Fibroblast of upper back skin (primary cell): Measurements from ENCODE around the gene TMOD3.
A peak's percentile ranks its signal among the peaks of the same experiment; 100 is the strongest.

Source experiments
- DNase-seq: peaks from one replicate; pipeline ENCODE4 v3.0.0-alpha.2; 2013

Gene TMOD3

DNA sequence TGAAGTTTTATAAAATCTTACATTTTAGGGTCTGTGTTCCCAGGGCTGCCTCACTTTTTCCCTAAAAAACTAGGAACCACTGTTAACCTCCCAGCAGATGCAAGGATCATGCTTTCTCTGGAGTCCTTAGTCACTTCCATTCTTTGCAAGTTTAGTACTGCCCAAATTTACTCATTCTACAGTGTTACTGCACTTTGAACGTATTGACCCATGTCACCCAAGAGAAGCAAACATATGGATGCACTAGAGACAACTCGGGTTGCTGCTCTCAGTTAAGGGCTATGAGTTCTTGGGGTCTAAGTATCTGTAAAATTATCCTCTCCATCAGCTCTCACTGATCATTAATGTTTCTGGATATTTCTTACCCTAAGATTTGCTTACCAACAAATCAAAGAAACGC, 83.1 kb downstream of the TMOD3 start:
- no peak for DNase-seq

DNA sequence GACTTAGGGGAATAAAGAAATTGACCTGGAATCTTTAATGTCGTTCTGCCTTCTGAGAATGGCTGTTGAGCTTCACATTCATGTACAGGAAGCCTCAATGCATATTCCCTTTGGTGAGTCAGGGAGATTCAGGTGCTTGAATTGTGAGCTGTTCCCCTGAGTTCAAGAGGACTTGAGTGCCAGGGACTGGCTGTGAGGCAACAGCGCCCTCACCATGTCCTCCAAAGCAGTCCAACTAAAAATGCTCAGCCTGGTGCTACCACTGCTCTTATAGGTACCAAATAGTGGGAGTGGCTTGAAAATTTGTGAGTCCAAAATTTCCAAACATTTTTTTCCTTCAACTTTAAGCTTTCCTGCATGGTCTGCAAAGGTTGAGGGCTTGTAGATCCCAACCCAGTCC, 88.0 kb downstream of the TMOD3 start:
- DNase-seq: peak; percentile 10

DNA sequence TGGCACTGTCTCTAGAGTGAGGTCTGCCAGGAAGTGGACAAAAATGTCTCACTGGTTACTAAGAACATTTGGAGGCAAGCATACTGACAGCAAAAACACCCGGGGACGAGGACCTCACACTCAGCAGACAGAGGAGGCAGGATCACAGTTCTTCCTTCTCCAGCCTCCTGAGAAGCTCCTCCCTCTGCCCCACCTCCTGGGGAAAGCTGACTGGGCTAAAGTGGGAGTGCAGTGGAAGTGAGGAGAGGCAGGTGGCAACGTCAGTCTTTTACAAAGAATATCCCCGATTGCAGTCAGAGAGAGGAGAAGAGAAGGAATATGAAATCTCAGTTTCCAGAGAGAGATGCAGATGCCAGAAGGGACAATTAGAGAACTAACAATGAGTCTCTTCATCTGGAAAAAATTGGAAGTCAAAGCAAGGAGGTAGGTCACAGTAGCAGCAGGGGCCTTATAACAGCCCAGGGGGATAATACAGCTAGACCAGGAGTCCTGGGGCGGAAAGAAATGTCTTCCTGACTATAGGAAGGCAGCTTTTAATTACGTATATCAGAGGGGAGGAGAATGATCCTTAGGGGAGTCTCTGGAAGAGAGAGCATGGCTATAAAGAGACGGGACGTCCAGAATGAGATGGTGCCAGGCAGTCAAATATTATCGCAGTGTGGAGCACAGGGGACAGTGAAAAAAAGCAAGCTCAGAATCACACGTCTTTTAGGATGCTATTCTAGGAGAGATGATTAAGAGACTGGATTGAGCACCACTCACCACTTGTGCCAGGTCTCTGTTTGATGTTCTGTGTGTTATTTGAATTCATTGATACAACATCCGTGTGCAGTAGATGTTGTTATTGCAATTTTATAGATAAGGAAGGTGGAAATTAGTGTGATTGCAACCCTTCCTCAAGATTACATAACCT, 95.0 kb downstream of the TMOD3 start:
- no peak for DNase-seq

DNA sequence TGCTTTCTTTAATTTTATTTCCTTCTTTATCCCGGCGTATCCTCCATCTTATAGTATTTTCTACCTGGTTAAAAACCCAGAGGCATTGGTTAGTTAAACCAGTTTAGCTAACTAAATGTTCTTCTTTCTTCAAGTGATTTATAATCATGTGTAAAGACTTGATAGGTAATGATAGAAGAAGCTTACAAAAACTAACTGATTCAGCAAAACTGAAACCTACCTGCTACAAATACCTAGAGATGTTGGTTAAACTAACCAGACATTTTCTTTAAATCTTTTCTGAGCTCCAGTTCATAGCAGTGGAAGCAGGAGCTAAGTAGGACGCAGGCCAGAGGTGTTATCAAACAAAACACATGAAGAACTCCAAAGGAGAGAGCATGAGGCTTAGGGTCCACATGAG, 97.4 kb downstream of the TMOD3 start:
- no peak for DNase-seq

DNA sequence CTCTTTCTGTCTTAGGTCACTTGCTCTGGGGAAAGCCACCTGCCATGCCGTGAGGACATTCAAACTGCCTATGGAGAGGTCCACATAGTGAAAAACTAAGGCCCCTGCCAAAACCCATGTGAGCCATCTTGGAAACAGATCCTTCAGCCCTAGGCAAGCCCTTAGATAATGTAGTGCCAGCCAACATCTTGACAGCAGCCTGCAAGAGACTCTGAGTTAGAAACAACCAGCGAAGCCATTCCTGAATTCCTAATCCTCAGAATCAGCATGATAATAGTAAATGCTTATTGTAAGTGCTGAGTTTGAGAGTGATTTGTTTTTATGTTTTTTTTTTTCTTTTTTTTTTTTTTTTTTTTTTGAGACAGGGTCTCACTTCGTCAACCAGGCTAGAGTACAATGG, 101.6 kb downstream of the TMOD3 start:
- DNase-seq: no peak

DNA sequence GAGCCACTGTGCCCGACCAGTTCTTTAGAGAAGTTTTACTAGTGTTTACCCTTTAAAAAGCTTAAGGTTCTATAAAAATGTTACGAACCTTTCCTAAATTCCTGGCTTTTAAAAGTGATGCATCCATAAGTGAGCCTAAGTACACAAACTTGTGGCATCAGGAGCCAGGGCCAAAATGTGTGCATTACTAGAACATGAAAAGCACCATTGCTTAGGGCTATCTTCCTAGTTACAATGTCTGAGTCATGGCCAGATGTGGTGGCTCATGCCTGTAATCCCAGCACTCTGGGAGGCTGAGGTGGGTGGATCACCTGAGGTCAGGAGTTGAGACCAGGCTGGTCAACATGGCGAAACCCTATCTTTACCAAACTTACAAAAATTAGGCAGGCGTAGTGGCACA, 102.2 kb downstream of the TMOD3 start:
- DNase-seq: no peak

DNA sequence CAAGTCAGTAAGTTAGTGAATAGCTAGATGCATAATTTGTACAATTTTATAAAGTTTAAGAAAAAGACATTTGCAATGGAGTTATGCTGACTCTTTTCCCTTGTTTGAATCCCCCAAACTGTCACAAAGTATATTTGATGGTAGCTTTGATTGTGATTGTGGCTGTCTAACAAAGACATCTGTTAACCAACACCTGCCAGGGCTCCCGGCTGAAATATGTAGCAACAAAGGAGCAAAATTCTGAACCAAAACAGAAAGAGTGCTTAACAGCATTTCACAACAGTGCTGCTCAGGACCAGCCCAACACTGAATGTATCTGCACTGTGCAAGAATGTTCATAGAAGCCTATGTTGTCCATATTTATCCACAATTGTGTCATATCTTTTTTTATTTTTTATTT, 102.7 kb downstream of the TMOD3 start:
- no peak for DNase-seq

DNA sequence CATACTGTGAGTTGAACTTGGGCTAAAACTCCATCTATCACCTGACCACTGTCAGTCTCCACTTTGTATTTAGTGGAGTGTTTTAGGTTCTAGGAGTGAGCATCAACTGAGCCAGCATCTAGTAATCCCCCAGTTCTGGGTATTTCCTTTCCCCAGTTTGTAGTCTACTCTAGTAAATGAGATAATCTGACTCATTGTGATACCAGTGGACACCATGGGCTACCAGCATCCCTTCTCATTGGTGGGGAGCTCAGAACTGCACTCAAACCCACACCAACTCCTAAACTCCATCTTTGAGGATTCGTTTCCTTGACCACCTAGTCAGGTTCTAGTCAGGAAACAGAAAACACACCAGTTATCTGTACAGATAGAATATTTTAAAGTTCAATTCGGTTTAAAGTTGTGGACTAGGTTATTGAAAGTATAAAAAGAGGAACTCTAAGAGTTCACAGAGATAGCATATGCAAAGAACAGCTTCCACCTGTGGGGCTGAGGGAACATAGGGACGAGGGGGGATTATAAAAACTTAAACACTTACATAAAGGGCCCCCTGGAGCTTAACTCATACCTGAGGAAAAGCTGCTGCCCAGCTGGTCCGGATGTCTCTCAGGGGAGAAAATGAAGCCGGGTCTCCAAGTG, 106.1 kb downstream of the TMOD3 start:
- DNase-seq: no peak

DNA sequence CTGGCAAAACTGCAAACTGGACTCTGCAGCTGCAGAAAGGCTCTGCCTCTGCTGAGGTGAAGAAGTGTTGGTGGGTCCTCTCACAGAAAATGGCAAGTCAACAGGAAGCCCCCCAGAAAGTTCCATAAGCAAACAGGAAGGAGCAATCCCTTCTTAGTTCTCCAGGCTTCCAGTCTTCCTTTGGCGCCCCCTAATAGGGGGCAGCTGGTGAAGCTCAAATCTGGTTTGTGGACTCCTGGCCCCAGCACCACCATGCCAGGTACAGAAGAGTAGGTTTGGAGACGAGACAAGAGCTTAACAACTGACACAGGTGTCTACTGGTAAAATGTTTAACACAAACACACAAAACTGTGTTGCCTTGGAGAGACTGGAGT, 106.6 kb downstream of the TMOD3 start:
- no peak for DNase-seq

DNA sequence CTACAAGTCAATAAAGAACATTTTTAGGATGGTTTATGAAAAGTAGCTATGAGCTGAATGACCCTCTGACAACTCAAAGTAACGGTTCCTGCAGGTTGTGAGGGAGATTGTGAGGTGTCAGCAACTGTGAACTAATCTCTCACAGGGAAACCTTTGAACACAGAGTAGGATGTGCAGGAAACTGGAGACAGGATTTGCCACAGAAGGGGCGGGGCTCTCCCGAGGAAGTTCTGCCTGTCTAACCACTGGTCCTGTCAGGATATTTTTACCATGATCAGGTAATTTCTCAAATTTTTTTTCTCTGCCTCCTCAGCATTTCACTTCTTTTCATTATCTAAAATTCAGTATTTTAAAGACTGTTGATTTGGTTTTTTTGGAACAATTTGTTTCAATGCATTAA, 108.8 kb downstream of the TMOD3 start:
- no peak for DNase-seq

DNA sequence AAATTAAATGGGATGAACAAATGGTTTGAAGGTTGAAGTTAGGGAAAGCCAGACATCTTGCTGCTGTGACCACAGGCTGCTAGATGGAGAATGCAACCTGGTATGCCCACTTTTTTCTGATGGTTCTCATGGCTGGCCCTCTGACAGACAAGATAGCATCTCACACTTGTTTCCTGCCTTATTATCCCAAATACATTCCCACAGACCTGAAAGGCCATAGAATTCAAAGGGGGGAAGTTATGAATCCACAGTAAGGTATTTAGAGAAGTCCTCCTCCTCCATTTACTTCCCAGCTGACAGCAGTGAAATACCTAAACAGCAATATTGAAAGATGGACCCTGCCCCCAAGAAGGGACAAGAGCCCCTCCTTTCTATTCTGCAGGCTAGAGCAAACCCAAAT, 109.8 kb downstream of the TMOD3 start:
- DNase-seq: no peak

DNA sequence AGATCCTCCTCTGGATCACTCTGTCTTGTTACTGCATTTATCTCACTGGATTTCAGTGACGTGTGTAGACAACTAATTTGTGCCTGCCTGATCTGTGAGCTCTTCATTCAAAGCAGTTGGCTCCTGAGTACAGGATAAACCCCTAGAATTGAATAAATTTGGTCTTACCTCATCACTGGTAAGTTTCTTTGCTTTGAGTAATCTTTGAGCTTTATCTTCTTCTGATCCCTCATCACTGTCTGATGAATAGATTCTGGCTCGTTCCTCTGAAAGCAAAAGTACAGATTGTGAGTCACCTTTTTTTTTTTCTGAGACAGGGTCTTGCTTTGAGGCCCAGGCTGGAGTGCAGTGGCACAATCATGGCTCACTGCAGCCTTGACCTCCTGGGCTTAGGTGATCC, 117.7 kb downstream of the TMOD3 start:
- DNase-seq: no peak

DNA sequence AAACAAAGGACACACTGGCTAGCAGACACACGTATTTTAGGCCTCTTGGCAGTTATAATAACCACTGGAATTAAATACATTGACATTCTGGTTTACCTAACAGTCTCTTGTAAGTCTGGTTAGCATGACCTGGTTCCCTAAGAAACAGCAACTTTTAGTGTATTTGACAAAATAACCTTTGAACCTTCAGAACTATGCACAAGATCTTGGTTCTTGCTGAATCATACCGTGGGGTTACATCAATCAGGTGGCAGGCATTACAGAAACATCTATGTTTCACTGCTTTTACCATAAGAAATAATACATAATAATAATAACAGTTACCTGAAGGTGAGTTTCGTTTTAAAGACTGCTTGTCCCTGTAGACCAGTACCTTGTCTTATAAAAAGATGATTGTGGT, 123.4 kb downstream of the TMOD3 start:
- DNase-seq: no peak

DNA sequence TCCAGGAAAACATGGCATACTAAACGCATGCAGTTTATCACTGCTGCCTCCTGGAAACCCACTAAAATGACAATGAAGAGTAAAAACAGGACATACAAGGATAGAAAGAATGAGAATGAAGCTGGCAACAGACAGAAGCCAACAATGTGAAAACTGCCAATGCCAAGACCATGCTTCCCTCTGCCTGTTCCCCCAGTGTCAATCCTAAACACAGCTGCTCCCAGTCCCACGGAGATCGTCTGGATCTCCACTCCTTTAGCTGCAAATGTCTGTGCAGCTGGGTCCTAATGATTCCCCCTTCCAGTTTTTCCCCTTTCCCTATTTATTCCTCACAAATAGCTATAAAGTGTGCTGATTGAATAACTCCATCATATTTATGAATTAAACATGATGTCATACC, 126.1 kb downstream of the TMOD3 start:
- no peak for DNase-seq
